Measurements from ENCODE around the gene PSIP1. TPM values are rescaled to one million over a fixed set of nuclear protein-coding genes. Genes with fewer than 3 reads are reported as not detected.

PSIP1 gene
- polyA plus RNA-seq, 3 donors = 14.7 to 20.2 (median 19.8) TPM

DNA sequence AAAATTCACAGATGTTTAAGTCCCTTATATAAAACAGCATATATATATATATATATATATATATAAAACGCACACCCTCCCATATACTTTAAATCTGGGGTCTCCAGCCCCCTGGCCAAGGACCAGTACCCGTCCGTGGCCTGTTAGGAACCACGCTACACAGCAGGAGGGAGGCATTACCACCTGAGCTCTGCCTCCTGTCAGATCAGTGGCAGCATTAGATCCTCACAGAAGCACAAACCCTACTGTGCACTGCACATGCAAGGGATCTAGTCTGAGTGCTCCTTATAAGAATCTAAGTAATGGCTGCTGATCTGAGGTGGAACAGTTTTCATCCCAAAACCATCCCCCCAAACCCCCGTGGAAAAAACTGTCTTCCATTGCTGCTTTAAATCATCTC is 9.0 kb downstream of the PSIP1 start:
- intact Hi-C loops (cut with micrococcal nuclease) = loop anchor here in 1 of 2 donors (10.0 kb wide), 1 partner anchor 103 kb away; no protein-coding TSS in a partner anchor
- Histone ChIP-seq H3K79me2 (ENCODE audit: insufficient read depth, low read length) (peaks cover 58% of the 10 kb centered on the region), H3K9me3 (replicated peaks in 1 of 2; ENCODE audit: control insufficient read depth in 1 of 2, insufficient read depth in 1 of 2, low read length in 2 of 2) (no peaks in the 10 kb centered on the region), H3K4me2 (replicated peaks; ENCODE audit: extremely low read depth, low read length, poor library complexity, severe bottlenecking) (no peak overlapping the region), H2AFZ (ENCODE audit: insufficient read depth, low read depth, low read length, poor library complexity, severe bottlenecking) (no peak overlapping the region), H3K27ac (ENCODE audit: low read depth in 1 of 2, low read length in 2 of 2) (no peak overlapping the region), H3K4me1 (ENCODE audit: control insufficient read depth in 1 of 2, insufficient read depth in 2 of 2, low read length in 2 of 2) (no peaks in the 10 kb centered on the region), H3K27me3 (ENCODE audit: control insufficient read depth in 2 of 2, insufficient read depth in 2 of 2, low read length in 2 of 2) (no peaks in the 10 kb centered on the region), H4K20me1 (ENCODE audit: insufficient read depth, low read length) (no peaks in the 10 kb centered on the region), H3K36me3 (replicated peaks in 1 of 2; ENCODE audit: control insufficient read depth in 1 of 2, insufficient read depth in 2 of 2, low read length in 2 of 2) (peaks cover 27 to 84% of the 10 kb centered on the region in 2 donors), H3K4me3 (replicated peaks in 1 of 3; ENCODE audit: low read depth in 2 of 3, low read length in 3 of 3) (no peak overlapping the region), H3K9ac (ENCODE audit: insufficient read depth, low read length, poor library complexity, severe bottlenecking) (no peak overlapping the region)
- H3K9me3 Mint-ChIP-seq = no peaks in the 10 kb centered on the region
- peaks cover 47 to 68% of the 10 kb centered on the region in 2 donors for H3K36me3 Mint-ChIP-seq
- WGBS (ENCODE audit: insufficient coverage) = 100% methylated on average over 3 of the region's 5 CpGs
- H3K27me3 Mint-ChIP-seq (ENCODE audit: low read depth in 3 of 3) = no peaks in the 10 kb centered on the region
- H3K4me3 Mint-ChIP-seq = no peak overlapping the region
- TF ChIP-seq, protein P1, sequence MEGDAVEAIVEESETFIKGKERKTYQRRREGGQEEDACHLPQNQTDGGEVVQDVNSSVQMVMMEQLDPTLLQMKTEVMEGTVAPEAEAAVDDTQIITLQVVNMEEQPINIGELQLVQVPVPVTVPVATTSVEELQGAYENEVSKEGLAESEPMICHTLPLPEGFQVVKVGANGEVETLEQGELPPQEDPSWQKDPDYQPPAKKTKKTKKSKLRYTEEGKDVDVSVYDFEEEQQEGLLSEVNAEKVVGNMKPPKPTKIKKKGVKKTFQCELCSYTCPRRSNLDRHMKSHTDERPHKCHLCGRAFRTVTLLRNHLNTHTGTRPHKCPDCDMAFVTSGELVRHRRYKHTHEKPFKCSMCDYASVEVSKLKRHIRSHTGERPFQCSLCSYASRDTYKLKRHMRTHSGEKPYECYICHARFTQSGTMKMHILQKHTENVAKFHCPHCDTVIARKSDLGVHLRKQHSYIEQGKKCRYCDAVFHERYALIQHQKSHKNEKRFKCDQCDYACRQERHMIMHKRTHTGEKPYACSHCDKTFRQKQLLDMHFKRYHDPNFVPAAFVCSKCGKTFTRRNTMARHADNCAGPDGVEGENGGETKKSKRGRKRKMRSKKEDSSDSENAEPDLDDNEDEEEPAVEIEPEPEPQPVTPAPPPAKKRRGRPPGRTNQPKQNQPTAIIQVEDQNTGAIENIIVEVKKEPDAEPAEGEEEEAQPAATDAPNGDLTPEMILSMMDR (IDR thresholded peaks at IDR 0.05) = no peak
- DNase-seq = no peak
- no peaks in the 10 kb centered on the region for H3K4me1 Mint-ChIP-seq
- H3K27ac Mint-ChIP-seq = no peak overlapping the region

DNA sequence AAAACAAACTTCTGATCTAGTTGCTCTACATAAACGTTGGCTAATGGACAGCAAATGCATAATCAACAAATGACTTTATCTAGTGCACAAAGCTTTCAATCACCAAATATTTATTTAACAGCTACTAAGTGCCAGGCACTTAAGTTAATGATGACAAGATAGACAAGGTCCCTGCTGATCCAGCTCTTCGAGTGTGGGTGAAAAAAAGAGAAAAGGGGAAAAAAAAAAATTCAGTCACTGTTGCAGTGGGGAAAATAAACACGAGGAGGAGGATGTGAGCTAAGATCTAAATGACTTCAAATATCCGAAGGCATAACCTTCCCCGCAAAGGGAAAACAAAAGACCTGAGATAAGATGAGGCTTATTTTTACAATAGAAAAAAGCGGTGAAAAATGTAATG is 9.6 kb downstream of the PSIP1 start:
- TF ChIP-seq, protein P1 (IDR thresholded peaks at IDR 0.05) = no peak
- H3K4me1 Mint-ChIP-seq = no peaks in the 10 kb centered on the region
- intact Hi-C loops (cut with micrococcal nuclease) = loop anchor here in 1 of 2 donors (10.0 kb wide), 1 partner anchor 104 kb away; no protein-coding TSS in a partner anchor
- Histone ChIP-seq H3K4me2 (replicated peaks; ENCODE audit: extremely low read depth, low read length, poor library complexity, severe bottlenecking) (no peak overlapping the region), H3K36me3 (replicated peaks in 1 of 2; ENCODE audit: control insufficient read depth in 1 of 2, insufficient read depth in 2 of 2, low read length in 2 of 2) (peaks cover 25 to 79% of the 10 kb centered on the region in 2 donors), H3K4me1 (ENCODE audit: control insufficient read depth in 1 of 2, insufficient read depth in 2 of 2, low read length in 2 of 2) (no peaks in the 10 kb centered on the region), H3K79me2 (ENCODE audit: insufficient read depth, low read length) (peaks cover 58% of the 10 kb centered on the region), H3K9me3 (replicated peaks in 1 of 2; ENCODE audit: control insufficient read depth in 1 of 2, insufficient read depth in 1 of 2, low read length in 2 of 2) (no peaks in the 10 kb centered on the region), H3K4me3 (replicated peaks in 1 of 3; ENCODE audit: low read depth in 2 of 3, low read length in 3 of 3) (no peak overlapping the region), H2AFZ (ENCODE audit: insufficient read depth, low read depth, low read length, poor library complexity, severe bottlenecking) (no peak overlapping the region), H3K27me3 (ENCODE audit: control insufficient read depth in 2 of 2, insufficient read depth in 2 of 2, low read length in 2 of 2) (no peaks in the 10 kb centered on the region), H3K9ac (ENCODE audit: insufficient read depth, low read length, poor library complexity, severe bottlenecking) (no peak overlapping the region), H4K20me1 (ENCODE audit: insufficient read depth, low read length) (no peaks in the 10 kb centered on the region), H3K27ac (ENCODE audit: low read depth in 1 of 2, low read length in 2 of 2) (no peak overlapping the region)
- H3K4me3 Mint-ChIP-seq = no peak overlapping the region
- no peaks in the 10 kb centered on the region for H3K9me3 Mint-ChIP-seq
- no peak for DNase-seq
- WGBS (ENCODE audit: insufficient coverage) = 68% methylated on average over 3 of the region's 6 CpGs
- no peak overlapping the region for H3K27ac Mint-ChIP-seq
- H3K27me3 Mint-ChIP-seq (ENCODE audit: low read depth in 3 of 3) = no peaks in the 10 kb centered on the region
- peaks cover 41 to 71% of the 10 kb centered on the region in 2 donors for H3K36me3 Mint-ChIP-seq

All from CD14-positive monocyte (primary cell).